H1 (cell line): ENCODE results near the gene NCLN. TPM values are rescaled to one million over a fixed set of nuclear protein-coding genes. Genes with fewer than 3 reads are reported as not detected.

Source experiments
- CTCF ChIA-PET: fragments of 300-600 bp; sonication (Branson Sonifier 250); formaldehyde crosslinking; loops from one replicate; lab custom pipeline; 2021; ENCODE audit not compliant: partially characterized antibody; lab: Charles Lee
- POLR2A ChIA-PET: fragments of 300-600 bp; sonication (Branson Sonifier 250); formaldehyde crosslinking; loops from one replicate; lab custom pipeline; 2021; ENCODE audit warnings: inconsistent platforms; ENCODE audit not compliant: partially characterized antibody; lab: Charles Lee
- DNase-seq, 2 experiments: peaks; one replicate each; pipeline versions ENCODE4 v3.0.0 to v3.0.0-alpha.2; 2010 to 2022; ENCODE audit warnings: low spot score in 2 of 2, low read depth in 1 of 2, mixed read lengths in 1 of 2
- FAIRE-seq: peaks from 2 replicates; lab custom pipeline; 2011; peaks lifted over from hg19 to GRCh38; lab: Jason Lieb, UNC
- H2AFZ ChIP-seq: 2 replicates; pipeline ENCODE4 v1.8.1; 2012; ENCODE audit warnings: low read length, inconsistent platforms
- H2AK5ac ChIP-seq: 2 replicates; pipeline ENCODE4 v1.6.1; 2013; ENCODE audit warnings: low read depth, low read length
- H2BK120ac ChIP-seq: replicated peaks from 2 replicates; pipeline ENCODE3; 2013; ENCODE audit warnings: low read depth, low read length, inconsistent platforms
- H2BK12ac ChIP-seq: 2 replicates; pipeline ENCODE4 v1.6.1; 2013; ENCODE audit warnings: low read depth, low read length
- H2BK15ac ChIP-seq: 2 replicates; pipeline ENCODE4 v1.6.1; 2013; ENCODE audit warnings: low read length
- H2BK20ac ChIP-seq: 2 replicates; pipeline ENCODE4 v1.6.1; 2013; ENCODE audit warnings: low read length
- H2BK5ac ChIP-seq: 2 replicates; pipeline ENCODE4 v1.6.1; 2013; ENCODE audit warnings: low read depth, low read length
- H3K14ac ChIP-seq: 2 replicates; pipeline ENCODE4 v1.6.1; 2013; ENCODE audit warnings: inconsistent platforms; ENCODE audit not compliant: insufficient read length
- H3K18ac ChIP-seq: 2 replicates; pipeline ENCODE4 v1.6.1; 2013; ENCODE audit warnings: low read length; ENCODE audit errors: extremely low read depth
- H3K23ac ChIP-seq: 2 replicates; pipeline ENCODE4 v1.6.1; 2013; ENCODE audit warnings: inconsistent platforms; ENCODE audit not compliant: insufficient read length
- H3K23me2 ChIP-seq: 2 replicates; pipeline ENCODE4 v1.6.1; 2013; ENCODE audit warnings: low read depth, low read length
- H3K27ac ChIP-seq: 2 replicates; pipeline ENCODE4 v1.6.1; 2011; ENCODE audit warnings: low read depth, low read length, inconsistent platforms
- H3K27me3 ChIP-seq, 4 experiments: replicated peaks in 1 of 4; 1 replicate in 1 of 4; 2 replicates in 3 of 4; pipeline versions ENCODE4 v1.6.1 to v1.8.1; 2011 to 2013; ENCODE audit warnings: low read length in 3 of 4, mild to moderate bottlenecking in 3 of 4, inconsistent platforms in 2 of 4, mixed read lengths in 2 of 4, moderate library complexity in 1 of 4; ENCODE audit not compliant: control insufficient read depth in 3 of 4, insufficient read depth in 3 of 4; ENCODE audit errors: extremely low read depth in 1 of 4
- H3K36me3 ChIP-seq, 4 experiments: 2 replicates each; pipeline versions ENCODE4 v1.6.1 to v1.8.1; 2011 to 2013; ENCODE audit warnings: mild to moderate bottlenecking in 4 of 4, low read length in 3 of 4, moderate library complexity in 2 of 4, control low read depth in 1 of 4, inconsistent platforms in 1 of 4; ENCODE audit not compliant: insufficient read depth in 4 of 4, control insufficient read depth in 2 of 4
- H3K4ac ChIP-seq: replicated peaks from 2 replicates; pipeline ENCODE3; 2013; ENCODE audit warnings: low read length, low read depth, mixed read lengths, inconsistent platforms; ENCODE audit not compliant: insufficient read length
- H3K4me1 ChIP-seq, 4 experiments: replicated peaks in 1 of 4; 1 replicate in 1 of 4; 2 replicates in 3 of 4; pipeline versions ENCODE4 v1.6.1 to v1.8.1; 2011 to 2013; ENCODE audit warnings: low read length in 3 of 4, inconsistent platforms in 2 of 4, mixed read lengths in 1 of 4; ENCODE audit not compliant: insufficient read depth in 4 of 4, control insufficient read depth in 3 of 4
- H3K4me2 ChIP-seq, 2 experiments: 2 replicates each; pipeline versions ENCODE4 v1.6.1 to v1.8.1; 2011 to 2013; ENCODE audit warnings: low read depth in 2 of 2, low read length in 2 of 2, control low read depth in 1 of 2, inconsistent platforms in 1 of 2, mild to moderate bottlenecking in 1 of 2; ENCODE audit not compliant: insufficient read depth in 1 of 2
- H3K4me3 ChIP-seq, 4 experiments: fragments of 200-600, 300-600 bp in 1 of 4; sonication (generic), shearing (Covaris generic), sonication (Bioruptor Twin) in 1 of 4; 2 replicates each; pipeline versions ENCODE4 v1.5.1 to v1.8.1; 2011 to 2016; ENCODE audit warnings: low read length in 4 of 4, low read depth in 3 of 4, control low read depth in 2 of 4, inconsistent platforms in 2 of 4, mild to moderate bottlenecking in 2 of 4, mixed read lengths in 1 of 4, moderate library complexity in 1 of 4; ENCODE audit not compliant: insufficient read depth in 2 of 4; ENCODE audit errors: extremely low read depth in 1 of 4
- H3K56ac ChIP-seq: replicated peaks from 2 replicates; pipeline ENCODE3; 2013; ENCODE audit warnings: low read depth, mild to moderate bottlenecking, mixed read lengths, low read length, inconsistent platforms; ENCODE audit not compliant: insufficient read length
- H3K79me1 ChIP-seq: 2 replicates; pipeline ENCODE4 v1.6.1; 2013; ENCODE audit warnings: low read depth, low read length, control low read depth
- H3K79me2 ChIP-seq, 2 experiments: 2 replicates each; pipeline versions ENCODE4 v1.6.1 to v1.8.1; 2012 to 2013; ENCODE audit warnings: low read length in 2 of 2, mild to moderate bottlenecking in 2 of 2, inconsistent platforms in 1 of 2; ENCODE audit not compliant: insufficient read depth in 2 of 2, control insufficient read depth in 1 of 2
- H3K9ac ChIP-seq, 4 experiments: replicated peaks in 1 of 4; 1 replicate in 1 of 4; 2 replicates in 3 of 4; pipeline versions ENCODE4 v1.6.1 to v1.8.1; 2011 to 2013; ENCODE audit warnings: low read depth in 3 of 4, low read length in 3 of 4, control low read depth in 2 of 4, mild to moderate bottlenecking in 2 of 4, moderate library complexity in 2 of 4, inconsistent platforms in 1 of 4; ENCODE audit errors: extremely low read depth in 1 of 4
- H3K9me3 ChIP-seq, 2 experiments: 2 replicates each; pipeline versions ENCODE4 v1.6.1 to v1.8.1; 2012 to 2013; ENCODE audit warnings: mild to moderate bottlenecking in 2 of 2, moderate library complexity in 2 of 2, control low read depth in 1 of 2, inconsistent platforms in 1 of 2, low read depth in 1 of 2, low read length in 1 of 2, mixed read lengths in 1 of 2; ENCODE audit not compliant: insufficient read depth in 2 of 2
- H4K20me1 ChIP-seq, 2 experiments: replicated peaks in 1 of 2; 2 replicates each; pipeline versions ENCODE3 to v1.8.1; 2011 to 2013; ENCODE audit warnings: inconsistent platforms in 2 of 2, low read length in 2 of 2, mild to moderate bottlenecking in 1 of 2; ENCODE audit not compliant: insufficient read depth in 2 of 2, control insufficient read depth in 1 of 2
- H4K5ac ChIP-seq: 2 replicates; pipeline ENCODE4 v1.6.1; 2013; ENCODE audit warnings: low read length, low read depth, mixed read lengths, inconsistent platforms; ENCODE audit not compliant: insufficient read length
- H4K8ac ChIP-seq: 2 replicates; pipeline ENCODE4 v1.8.0; 2013; ENCODE audit warnings: mild to moderate bottlenecking, moderate library complexity, low read length, inconsistent platforms; ENCODE audit not compliant: insufficient read depth; ENCODE audit errors: extremely low read depth
- H4K91ac ChIP-seq: replicated peaks from 2 replicates; pipeline ENCODE3; 2013; ENCODE audit warnings: low read length, mixed read lengths, inconsistent platforms; ENCODE audit not compliant: insufficient read length
- ATF3 ChIP-seq: IDR thresholded peaks from 2 replicates; pipeline ENCODE4 v1.6.1; 2011; ENCODE audit warnings: low read depth, mild to moderate bottlenecking, low read length; ENCODE audit not compliant: insufficient read depth
- BACH1 ChIP-seq: IDR thresholded peaks from 2 replicates; pipeline ENCODE4 v1.6.1; 2012; ENCODE audit warnings: low read length, improper control_type of control experiment
- CBX8 ChIP-seq: fragments of 300-800, 300-1000 bp; sonication (generic); IDR thresholded peaks from 2 replicates; pipeline ENCODE4 v1.7.1; 2016; ENCODE audit warnings: low read depth, low read length, borderline replicate concordance
- CEBPB ChIP-seq: IDR thresholded peaks from 2 replicates; pipeline ENCODE4 v1.6.1; 2012; ENCODE audit warnings: low read depth, low read length
- CREB1 ChIP-seq: IDR thresholded peaks from 2 replicates; pipeline ENCODE4 v1.6.1; 2012; ENCODE audit warnings: inconsistent platforms
- FOSL1 ChIP-seq: IDR thresholded peaks from 2 replicates; pipeline ENCODE4 v1.6.1; 2011; ENCODE audit warnings: mild to moderate bottlenecking, low read depth, low read length, moderate library complexity; ENCODE audit not compliant: insufficient read depth
- KDM4A ChIP-seq: IDR thresholded peaks from one replicate; pipeline ENCODE4 v1.7.1; 2012; ENCODE audit warnings: low read depth, mild to moderate bottlenecking, moderate library complexity, low read length, inconsistent platforms; ENCODE audit not compliant: severe bottlenecking
- POLR2A ChIP-seq, 2 experiments: IDR thresholded peaks; 1 replicate in 1 of 2; 2 replicates in 1 of 2; pipeline ENCODE4 v1.6.1; 2011; ENCODE audit warnings: low read depth in 2 of 2, low read length in 2 of 2, mild to moderate bottlenecking in 2 of 2; ENCODE audit errors: control extremely low read depth in 1 of 2
- RFX5 ChIP-seq: IDR thresholded peaks from 2 replicates; pipeline ENCODE4 v1.6.1; 2011; ENCODE audit warnings: low read depth, low read length, improper control_type of control experiment, borderline replicate concordance
- RXRA ChIP-seq: IDR thresholded peaks from 2 replicates; pipeline ENCODE4 v1.6.1; 2011; ENCODE audit warnings: low read depth, mild to moderate bottlenecking, low read length, moderate library complexity; ENCODE audit not compliant: insufficient read depth
- TAF1 ChIP-seq: IDR thresholded peaks from 2 replicates; pipeline ENCODE4 v1.6.1; 2011; ENCODE audit warnings: mild to moderate bottlenecking, low read depth, low read length
- TCF12 ChIP-seq: IDR thresholded peaks from 2 replicates; pipeline ENCODE4 v1.6.1; 2011; ENCODE audit warnings: low read depth, mild to moderate bottlenecking, low read length
- TEAD4 ChIP-seq: IDR thresholded peaks from 2 replicates; pipeline ENCODE4 v1.6.1; 2012; ENCODE audit warnings: low read depth, low read length, inconsistent platforms, mixed read lengths
- WGBS, 2 experiments: shearing (Covaris generic) in 1 of 2; methylation state at CpG; one replicate each; pipeline versions ENCODE4 v1.1.6 to v1.1.7; 2013 to 2015; ENCODE audit warnings: low lambda C conversion rate in 2 of 2, mixed read lengths in 2 of 2, inconsistent platforms in 1 of 2, low coverage in 1 of 2, missing lambda C conversion rate in 1 of 2; ENCODE audit not compliant: insufficient replicate concordance in 2 of 2, insufficient coverage in 1 of 2, insufficient read length in 1 of 2; ENCODE audit errors: extremely low coverage in 1 of 2, missing lambda C conversion rate in 1 of 2; 5-methylcytosine and 5-hydroxymethylcytosine counted together
- polyA plus RNA-seq, 7 experiments: library from polyadenylated mRNA; depleted of rRNA in 3 of 7; stranded (reverse) in 5 of 7; unstranded in 2 of 7; fragments of >200 nt in 5 of 7; fragments of 200-250 nt in 2 of 7; gene quantifications; 1 replicate in 5 of 7; 2 replicates in 1 of 7; 4 replicates in 1 of 7; pipeline versions ENCODE4 v1.2.1 to v1.2.3, GENCODE V29; 2011 to 2013; ENCODE audit warnings: missing spikeins in 2 of 7, mixed read lengths in 2 of 7
- total RNA-seq: library from RNA; stranded (reverse); fragmentation: NEBNext Ultra II Directional; extraction: Animal tissue kit (Norgen Biotek cat#: 25700); gene quantifications from 2 replicates; pipeline ENCODE4 v1.2.1, GENCODE V29; 2021

Gene NCLN
- total and polyA plus RNA-seq, 2 of the 8 experiments (the other 6 are each of a cell fraction or from before 2014, with no cell fraction given), result 89.2 to 103 TPM

- Histone ChIP-seq H3K23me2 (no peaks in the 10 kb centered on the region), H3K23ac (no peak overlapping the region), H2BK20ac (no peak overlapping the region), H2AK5ac (no peak overlapping the region), H3K36me3 (peaks cover 3 to 45% (median 13%) of the 10 kb centered on the region in 4 experiments; a peak in 5 of 8 replicates), H3K56ac (no peak overlapping the region), H3K9me3 (no peaks in the 10 kb centered on the region), H3K27ac (no peak overlapping the region), H4K8ac (no peak overlapping the region), H2BK120ac (no peak overlapping the region), H3K4me3 (no peak overlapping the region), H2BK15ac (no peak overlapping the region), H2BK5ac (no peak overlapping the region), H3K14ac (no peak overlapping the region), H3K4ac (no peak overlapping the region), H3K79me2 (no peaks in the 10 kb centered on the region), H3K79me1 (no peaks in the 10 kb centered on the region), H3K27me3 (no peaks in the 10 kb centered on the region), H3K18ac (no peak overlapping the region), H3K4me1 (peaks cover 0 to 5% (median 0%) of the 10 kb centered on the region in 4 experiments; a peak in 2 of 7 replicates), H4K5ac (no peak overlapping the region), H3K9ac (no peak overlapping the region), H3K4me2 (no peak overlapping the region), H4K91ac (no peak overlapping the region), H2AFZ (no peak overlapping the region), H4K20me1 (peaks cover 0 to 14% of the 10 kb centered on the region in 2 experiments), H2BK12ac (no peak overlapping the region)
- FAIRE-seq (no peak), DNase-seq (no peak)
- CTCF ChIA-PET, result interaction anchor here (1.2 to 4.0 kb wide), 4 partner anchors 9 to 258 kb away, joined by 3 to 14 read pairs (median 8); no protein-coding TSS in a partner anchor
- POLR2A ChIA-PET, result interaction anchor here (1.2 to 1.4 kb wide), 2 partner anchors 9 to 19 kb away, joined by 3 to 4 read pairs; no protein-coding TSS in a partner anchor
- WGBS, 2 experiments, result 93% methylated on average over 26 of the region's 33 CpGs; no CpG with 5 or more reads in 1 of the 2 experiments
- TF ChIP-seq POLR2A (IDR thresholded peaks at IDR 0.05; ENCODE audit: control extremely low read depth in 1 of 2, low read depth in 2 of 2, low read length in 2 of 2) (no peak), BACH1 (no peak), TCF12 (no peak), RXRA (no peak), KDM4A (no peak), FOSL1 (no peak), TEAD4 (no peak), CREB1 (no peak), CEBPB (no peak), TAF1 (no peak), ATF3 (no peak), RFX5 (no peak), CBX8 (no peak)
Measured at GRCh38 chr19:3208317-3209207, 22.8 kb downstream of the NCLN start.
